AG09309 (cell line): Measurements from ENCODE around the gene COL9A3.

Experiments used
- DNase-seq: peaks from one replicate; pipeline ENCODE4 v3.0.0-alpha.2; 2010; ENCODE audit warnings: low read depth
- H3K4me3 ChIP-seq: 2 replicates; pipeline ENCODE4 v1.5.1; 2011; ENCODE audit warnings: mild to moderate bottlenecking, low read depth, low read length, moderate library complexity; ENCODE audit not compliant: control insufficient read depth
- TF ChIP-seq, protein P1 (sequence below): IDR thresholded peaks from 2 replicates; pipeline ENCODE4 v1.5.1; 2011; ENCODE audit warnings: mild to moderate bottlenecking, low read depth, low read length, inconsistent platforms; ENCODE audit not compliant: insufficient read depth, control insufficient read depth; ENCODE audit errors: missing control alignments

The COL9A3 gene

DNA sequence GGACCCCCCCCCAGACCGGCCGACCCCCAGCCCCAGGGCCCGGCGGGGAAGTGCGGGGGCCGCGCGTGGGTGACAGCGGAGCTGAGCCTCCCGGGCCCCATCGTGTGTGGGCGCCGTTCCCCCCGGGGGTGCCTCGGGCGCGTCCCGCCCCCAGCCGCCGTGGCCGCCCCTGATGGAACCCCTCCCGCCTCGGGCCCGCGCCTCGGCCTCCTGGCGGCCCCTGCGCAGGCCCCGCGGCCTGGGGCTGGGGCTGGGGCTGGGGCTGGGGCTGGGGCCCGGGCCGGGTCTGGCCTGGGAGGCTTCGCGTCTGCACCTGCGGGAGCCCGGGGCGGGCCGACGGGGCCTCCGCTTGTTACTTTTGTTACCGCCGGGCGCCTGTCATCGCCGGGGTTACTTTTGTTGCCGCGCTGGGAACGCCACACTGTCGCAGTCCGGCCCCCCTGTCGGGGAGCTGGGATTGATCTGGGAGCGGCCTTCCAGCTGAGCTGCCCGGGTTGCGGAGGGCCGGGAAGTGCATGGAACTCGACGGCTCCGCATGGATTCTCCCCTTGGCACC, 11.6 kb upstream of the COL9A3 start:
- DNase-seq, result no peak
- H3K4me3 ChIP-seq, result peak overlapping the region; percentile 91
- TF ChIP-seq, protein P1, sequence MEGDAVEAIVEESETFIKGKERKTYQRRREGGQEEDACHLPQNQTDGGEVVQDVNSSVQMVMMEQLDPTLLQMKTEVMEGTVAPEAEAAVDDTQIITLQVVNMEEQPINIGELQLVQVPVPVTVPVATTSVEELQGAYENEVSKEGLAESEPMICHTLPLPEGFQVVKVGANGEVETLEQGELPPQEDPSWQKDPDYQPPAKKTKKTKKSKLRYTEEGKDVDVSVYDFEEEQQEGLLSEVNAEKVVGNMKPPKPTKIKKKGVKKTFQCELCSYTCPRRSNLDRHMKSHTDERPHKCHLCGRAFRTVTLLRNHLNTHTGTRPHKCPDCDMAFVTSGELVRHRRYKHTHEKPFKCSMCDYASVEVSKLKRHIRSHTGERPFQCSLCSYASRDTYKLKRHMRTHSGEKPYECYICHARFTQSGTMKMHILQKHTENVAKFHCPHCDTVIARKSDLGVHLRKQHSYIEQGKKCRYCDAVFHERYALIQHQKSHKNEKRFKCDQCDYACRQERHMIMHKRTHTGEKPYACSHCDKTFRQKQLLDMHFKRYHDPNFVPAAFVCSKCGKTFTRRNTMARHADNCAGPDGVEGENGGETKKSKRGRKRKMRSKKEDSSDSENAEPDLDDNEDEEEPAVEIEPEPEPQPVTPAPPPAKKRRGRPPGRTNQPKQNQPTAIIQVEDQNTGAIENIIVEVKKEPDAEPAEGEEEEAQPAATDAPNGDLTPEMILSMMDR, result peak; percentile 6

DNA sequence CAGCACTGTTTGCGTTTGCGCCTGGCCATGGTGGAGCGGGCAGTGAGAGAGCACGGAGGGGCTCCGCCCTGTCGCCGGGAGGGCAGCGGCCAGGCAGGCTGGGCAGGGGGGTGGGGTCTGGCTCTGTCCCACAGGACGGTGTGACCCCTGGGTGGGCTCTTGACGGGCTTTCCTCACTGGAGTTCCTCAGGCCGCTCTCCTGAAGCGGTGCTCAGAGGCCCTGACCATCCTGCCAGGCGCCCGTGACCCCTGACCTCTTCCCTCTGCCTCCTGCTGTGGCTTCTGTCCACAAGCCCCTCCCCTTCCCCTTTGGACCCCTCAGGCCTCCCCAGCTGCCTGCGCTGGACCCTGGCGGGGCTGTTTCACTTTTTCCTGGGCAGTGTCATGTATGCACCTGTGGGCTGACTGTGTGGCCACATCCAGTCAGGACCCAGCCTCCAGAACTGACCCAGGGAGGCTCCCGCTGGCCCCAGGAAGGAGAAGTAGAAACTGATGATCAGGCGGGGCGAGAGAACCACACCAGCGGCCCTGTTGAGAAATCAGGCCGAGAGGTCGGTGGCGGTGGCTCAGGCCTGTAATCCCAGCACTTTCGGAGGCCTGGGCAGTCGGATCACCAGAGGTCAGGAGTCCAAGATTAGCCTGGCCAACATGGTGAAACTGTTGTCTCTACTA, 11.0 kb upstream of the COL9A3 start:
- TF ChIP-seq, protein P1, result no peak
- DNase-seq, result no peak
- peak overlapping the region; percentile 91 for H3K4me3 ChIP-seq

DNA sequence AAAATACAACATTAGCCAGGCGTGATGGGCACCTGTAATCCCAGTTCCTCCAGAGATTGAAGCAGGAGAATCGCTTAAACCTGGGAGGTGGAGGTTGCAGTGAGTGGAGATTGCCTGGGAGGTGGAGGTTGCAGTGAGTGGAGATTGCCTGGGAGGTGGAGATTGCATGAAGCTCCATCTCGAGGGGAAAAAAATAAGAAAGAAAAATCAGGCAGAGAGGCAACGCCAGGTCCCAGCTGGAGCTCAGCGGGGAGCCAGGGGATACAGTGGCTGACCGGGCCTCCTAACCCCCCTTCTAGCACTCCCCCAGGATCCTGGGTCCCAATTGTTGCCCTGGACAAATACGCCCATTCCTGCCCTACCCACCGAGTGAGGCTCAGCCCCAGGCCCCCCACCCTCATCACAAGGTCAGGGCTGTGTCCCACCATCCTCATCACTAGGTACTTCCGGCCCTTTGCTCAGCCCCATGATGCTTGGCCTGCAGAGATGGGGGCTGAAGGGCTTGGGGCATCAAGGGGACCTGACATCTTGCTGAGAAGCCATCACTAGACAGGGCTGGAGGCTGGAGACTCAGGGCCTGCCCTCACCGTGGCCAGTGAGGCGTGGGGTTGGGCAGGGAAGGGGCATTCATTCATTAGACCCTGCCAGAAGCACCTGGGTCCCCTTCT, 10.3 kb upstream of the COL9A3 start:
- peak overlapping the region; percentile 91 for H3K4me3 ChIP-seq
- TF ChIP-seq, protein P1, result no peak
- DNase-seq, result no peak

DNA sequence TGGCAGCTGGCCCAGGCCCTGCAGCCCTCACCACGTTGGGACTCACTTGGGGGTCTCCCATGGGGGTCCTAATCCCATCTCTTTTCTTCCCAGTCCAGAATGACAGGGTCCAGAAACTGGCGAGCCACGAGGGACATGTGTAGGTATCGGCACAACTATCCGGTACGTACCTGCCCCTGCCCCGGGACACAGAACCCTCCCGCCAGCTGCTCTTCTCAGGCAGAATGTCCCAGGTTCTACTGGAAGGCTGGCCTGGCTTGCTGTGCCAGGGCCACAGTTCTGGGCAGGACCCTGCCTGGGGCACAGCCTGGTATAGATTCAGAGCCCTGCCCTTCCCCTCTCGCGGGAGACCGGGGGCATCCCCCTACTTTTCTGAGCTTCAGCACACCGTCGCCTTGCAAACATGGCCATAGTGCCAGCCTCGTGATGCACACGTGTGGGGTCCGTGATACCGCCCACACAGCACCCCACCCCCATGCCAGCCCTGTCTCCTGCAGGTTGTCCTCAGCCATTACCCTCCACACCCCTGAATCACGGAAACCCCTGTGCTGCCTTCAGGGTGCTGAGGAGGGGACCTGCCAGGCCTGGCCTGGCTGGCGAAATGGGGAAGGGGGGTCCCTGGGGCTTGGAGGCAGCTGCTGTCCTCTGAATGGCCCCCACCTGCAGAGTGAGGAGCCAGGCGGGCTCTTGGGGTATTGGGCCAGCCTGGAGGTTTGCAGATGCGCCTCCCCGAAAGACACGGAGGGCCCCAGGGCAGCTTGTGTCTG, 9.2 kb upstream of the COL9A3 start:
- DNase-seq, result no peak
- TF ChIP-seq, protein P1, result no peak
- no peak overlapping the region for H3K4me3 ChIP-seq

DNA sequence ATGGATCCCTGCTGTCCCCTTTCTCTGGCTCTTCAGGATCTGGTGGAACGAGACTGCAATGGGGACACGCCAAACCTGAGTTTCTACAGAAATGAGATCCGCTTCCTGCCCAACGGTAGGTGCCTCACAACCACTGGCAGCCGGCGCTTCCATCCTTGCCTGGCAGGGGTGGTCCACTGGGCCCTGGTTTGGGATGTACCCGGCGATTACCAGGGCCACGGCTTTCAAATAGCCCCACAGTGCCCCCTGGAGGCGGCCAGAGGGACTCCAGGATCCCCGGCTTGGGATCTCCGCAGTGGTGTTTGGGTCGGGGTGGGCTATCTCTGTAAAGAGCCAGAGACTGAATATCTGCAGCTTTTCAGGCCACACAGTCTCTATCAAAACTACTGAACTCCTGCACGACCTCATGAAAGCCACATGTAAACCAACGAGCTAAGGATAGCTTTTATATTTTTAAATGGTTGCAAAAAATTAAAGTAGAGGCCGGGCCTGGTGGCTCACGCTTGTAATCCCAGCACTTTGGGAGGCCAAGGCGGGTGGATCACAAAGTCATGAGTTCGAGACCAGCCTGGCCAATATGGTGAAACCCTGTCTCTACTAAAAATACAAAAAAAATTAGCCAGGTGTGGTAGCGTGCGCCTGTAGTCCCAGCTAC, 8.5 kb upstream of the COL9A3 start:
- TF ChIP-seq, protein P1, result peak; percentile 95
- no peak overlapping the region for H3K4me3 ChIP-seq
- no peak for DNase-seq

DNA sequence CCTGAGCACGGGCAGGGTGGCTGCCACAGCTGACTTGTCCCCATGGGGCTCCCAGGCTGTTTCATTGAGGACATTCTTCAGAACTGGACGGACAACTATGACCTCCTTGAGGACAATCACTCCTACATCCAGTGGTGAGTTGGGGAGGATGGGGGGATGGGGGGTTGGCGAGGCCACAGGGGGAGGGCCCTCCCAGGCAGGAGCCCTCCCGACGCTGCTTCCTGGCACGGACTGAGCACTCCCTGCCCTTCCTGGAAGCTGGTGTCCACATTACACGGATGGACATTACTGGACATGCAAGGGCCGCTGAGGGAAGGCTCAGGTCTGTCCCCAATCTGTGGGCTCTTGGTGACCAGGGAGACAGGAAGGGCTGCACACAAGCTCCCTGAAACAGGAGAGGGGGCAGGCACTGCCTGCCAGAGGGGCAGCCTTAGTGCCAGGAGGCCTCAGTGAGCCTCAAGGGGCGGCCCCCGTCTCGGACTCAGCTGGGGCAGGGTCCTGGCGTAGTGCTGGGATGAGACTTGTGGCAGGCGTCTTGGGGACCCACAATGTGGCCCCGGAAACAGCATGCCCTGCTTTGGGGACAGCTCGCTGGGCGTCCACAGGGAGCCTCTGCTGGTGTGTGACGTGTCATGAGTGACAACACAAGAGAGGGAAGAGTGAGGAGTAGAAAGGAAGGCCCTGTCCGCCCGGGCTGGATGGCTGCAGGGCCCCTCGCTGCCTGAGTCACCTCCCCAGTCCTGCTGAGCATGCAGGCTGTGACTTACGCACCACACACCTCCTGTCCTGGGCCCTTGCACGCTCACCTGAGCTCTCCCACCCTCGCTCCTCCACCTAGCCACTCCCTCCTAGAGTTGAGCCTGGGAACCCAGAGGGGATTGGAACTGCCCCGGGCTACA, 7.1 kb upstream of the COL9A3 start:
- no peak for DNase-seq
- H3K4me3 ChIP-seq, result no peak overlapping the region
- TF ChIP-seq, protein P1, result no peak
